GM19025 (cell line): ENCODE data around the gene DIP2C.
"Not testable (repeated sequence)": the region's sequence is repeated elsewhere in the genome, so short reads cannot be mapped to it uniquely, and the experiment has no call there.

Experiments
- ATAC-seq: cut with Tn5 transposase; IDR thresholded peaks from one replicate; pipeline ENCODE4 v1.9.1; 2021; ENCODE audit warnings: mild to moderate bottlenecking, low read depth, moderate library complexity; ENCODE audit not compliant: unreplicated experiment

The DIP2C gene

DNA sequence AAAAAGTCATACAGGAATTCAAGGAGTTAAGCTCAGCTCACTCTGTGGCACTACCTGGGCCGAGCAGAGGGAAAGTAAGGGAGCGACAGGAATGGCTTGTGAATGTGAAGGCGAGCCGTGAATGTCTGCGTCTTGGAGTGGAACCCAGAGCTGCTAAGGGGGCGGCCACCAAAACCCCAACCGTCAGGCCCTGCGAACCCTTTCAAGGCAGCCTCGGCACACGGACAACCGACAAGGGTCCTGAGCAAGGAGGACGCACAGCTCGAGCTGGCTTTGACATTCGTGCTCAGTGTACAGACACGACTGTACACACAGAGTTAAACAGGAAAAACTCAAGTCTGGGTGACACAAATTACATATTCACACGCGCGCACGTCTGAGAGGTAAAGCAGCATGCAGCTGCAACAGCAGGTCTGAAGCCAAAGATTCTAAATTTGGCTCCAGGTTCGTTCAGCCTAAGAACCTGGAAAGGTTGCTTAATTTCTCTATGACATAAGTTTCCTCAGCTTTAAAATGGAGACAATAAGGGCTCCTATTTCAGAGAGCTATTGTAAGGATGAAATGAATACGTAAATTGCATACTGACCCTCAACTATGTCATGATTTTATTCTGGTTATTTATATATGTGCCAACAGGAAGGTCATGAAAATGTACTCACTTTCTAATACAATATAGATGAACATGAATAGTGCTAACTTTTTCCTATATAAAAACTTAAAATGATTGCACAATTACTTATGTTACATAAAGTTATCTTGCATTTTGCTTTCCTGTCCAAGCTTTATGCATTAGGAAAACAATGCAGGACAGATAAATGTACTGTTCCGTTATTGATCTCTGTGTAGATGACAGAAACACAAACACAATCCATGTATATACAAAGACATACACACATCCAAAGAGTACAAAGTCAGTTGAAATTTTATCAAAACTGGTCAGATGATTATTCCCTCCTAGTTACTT is 361.3 kb downstream of the DIP2C start:
- no peak for ATAC-seq

DNA sequence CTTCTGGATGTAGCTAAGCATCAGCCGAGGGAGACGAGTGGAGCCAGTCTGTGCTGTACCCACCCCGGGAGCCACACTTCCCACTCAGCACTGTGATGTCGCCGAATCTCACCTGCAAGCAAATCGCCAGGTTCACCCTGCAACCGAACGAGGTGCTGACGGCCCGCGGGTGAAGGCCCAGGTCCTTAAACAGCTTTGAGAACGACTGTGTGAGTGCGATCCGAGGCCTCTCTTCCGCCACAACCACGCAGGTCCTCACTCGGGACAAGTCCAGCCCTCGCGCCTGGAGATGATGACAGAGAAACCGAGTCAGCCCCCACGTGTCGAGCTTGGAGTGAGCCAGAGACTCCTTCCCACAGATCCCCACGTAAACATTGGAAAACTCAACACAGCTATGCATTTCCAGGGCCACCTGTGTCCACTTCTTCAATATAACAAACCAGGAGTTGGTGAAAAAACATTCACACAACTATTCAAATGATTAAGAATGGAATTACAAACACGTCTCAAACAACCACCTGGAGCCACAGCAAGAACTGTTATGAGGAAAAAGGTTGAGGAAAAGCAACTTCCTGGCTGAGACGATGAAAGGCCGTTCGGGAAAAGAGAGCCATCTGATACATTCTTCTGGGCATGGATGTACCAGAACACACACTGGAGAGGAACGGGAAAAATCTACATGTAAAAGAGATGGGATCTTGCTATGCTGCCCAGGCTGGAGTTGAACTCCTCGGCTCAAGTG is 362.4 kb downstream of the DIP2C start:
- no peak for ATAC-seq

DNA sequence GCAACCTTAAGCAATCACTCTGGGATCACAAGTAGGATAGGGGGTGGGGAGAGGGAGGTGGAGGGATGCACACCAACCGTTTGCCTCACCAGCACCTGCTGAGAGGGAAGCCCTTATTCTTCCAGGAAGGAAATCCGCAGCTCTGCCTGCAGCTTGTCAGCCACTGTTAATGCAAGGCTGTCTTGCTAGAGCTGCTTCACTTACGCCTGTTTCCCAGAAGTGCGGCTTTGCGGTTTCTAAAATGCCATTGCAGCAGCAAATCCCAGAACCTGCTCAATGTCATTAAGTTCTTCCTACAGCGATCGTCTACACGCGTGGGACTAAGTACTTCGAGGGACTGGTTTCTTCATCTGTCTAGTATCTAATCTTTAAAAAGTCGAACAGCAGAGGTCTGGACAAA is 363.1 kb downstream of the DIP2C start:
- ATAC-seq: no peak

DNA sequence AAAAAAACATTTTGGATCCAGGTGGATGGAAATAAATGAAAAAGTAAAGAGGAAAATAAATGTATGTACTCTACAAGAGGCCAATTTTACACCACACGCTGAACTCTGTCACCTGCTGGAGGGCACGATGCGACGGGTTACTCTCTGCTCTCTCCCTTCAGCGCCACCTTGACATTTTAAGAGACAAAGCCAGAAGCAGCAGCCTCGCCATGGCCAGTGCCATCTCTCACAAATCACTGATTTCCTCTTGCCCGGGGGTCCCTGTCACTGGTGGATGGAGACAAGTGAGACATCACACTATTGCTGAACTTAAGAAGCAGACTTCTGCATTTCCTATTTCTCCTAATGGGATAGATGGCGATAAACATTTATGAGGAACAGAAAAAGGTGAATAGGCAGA is 364.2 kb downstream of the DIP2C start:
- no peak for ATAC-seq

DNA sequence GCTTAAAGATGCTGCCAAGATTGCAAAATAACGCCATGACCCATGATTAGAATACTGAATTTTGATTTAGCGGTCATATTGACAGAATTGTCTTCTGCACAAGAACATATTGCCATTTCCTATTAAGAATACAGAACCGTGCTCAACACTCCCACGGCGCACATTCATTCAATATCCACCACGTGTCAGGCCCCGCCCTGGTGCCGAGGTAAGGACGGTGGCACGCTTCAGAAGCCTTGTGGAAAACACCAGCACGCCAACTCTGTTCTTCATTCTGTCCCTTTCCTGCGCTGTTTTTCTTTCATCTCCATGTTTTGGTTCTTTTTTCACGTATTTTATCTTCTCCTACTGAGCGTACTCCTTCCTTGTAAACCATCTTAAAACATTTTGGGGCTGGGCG is 364.9 kb downstream of the DIP2C start:
- no peak for ATAC-seq

DNA sequence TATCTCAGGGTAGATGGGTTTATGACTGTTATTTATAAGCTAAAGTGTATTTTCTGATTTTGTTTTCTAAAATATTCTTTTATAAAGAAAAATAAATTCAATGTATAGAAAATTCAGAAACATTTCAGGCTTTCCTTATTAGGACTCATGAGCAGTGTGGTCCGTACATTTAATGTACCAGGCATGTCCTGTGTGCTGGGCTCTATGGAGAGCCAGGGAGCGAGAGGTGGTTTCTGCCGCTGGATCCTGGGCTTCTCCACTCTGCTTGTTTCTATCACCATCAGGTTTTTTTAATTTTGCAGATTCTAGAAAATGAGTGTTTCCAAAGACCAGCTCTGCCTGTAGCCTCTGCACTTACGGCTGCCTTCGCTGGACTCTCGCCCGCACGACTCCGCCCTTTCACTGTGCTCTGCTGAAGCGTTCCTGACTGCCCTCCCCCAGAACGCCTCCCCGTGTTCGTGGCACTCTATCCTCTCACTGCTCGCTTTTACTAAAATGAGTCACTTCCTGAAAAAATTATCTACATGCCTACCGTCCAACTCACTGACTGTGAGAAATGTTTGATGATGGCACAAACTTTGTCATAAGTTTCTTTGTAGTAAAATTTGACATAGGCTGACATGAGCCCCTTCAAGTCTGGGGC is 365.7 kb downstream of the DIP2C start:
- peak; percentile 81 for ATAC-seq

DNA sequence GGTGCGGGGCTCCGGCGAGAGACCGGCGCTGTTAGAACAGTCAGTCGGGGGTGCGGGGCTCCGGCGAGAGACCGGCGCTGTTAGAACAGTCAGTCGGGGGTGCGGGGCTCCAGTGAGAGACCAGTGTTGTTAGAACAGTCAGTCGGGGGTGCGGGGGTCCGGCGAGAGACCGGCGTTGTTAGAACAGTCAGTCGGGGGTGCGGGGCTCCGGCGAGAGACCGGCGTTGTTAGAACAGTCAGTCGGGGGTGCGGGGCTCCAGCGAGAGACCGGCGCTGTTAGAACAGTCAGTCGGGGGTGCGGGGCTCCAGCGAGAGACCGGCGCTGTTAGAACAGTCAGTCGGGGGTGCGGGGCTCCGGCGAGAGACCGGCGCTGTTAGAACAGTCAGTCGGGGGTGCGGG is 366.4 kb downstream of the DIP2C start:
- ATAC-seq: not testable (repeated sequence)

DNA sequence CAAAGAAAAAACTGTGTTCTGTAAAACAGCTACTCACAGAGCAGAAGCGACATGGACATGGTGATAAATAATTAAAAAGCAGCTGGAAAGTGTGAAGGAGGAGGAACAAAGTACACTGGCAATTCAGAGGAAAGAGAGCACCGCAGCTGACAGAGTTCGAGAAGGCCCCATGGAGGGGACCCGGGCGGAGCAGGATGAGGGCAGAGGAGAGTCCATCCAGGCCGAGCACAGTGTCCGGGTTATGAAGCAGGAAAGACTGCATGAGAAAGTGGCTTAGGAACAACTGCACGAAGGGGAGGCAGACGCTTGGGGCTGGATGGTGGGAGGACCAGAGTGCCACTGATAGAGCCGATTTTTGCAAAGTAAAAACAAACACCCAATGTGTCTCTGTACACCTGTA is 368.7 kb downstream of the DIP2C start:
- no peak for ATAC-seq

DNA sequence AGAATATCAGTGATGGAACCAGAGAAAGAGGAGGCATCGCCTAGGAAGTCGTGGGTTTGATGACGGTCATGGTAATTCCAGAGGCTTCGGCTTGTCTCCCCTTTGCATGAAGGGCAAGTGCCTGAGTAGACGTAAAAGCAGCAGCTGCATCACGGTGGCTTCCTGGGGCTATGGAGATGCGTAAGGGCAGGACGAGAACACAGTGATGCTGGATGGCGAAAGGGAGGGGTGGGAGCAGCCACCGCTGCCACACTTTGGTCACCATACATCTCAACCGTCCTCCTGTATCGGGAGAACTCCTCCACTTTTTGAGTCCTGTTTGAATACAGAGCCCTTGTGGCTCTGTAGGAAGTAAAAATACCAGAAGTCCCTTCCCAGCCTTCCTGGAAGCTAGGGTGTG is 371.5 kb downstream of the DIP2C start:
- ATAC-seq: no peak

DNA sequence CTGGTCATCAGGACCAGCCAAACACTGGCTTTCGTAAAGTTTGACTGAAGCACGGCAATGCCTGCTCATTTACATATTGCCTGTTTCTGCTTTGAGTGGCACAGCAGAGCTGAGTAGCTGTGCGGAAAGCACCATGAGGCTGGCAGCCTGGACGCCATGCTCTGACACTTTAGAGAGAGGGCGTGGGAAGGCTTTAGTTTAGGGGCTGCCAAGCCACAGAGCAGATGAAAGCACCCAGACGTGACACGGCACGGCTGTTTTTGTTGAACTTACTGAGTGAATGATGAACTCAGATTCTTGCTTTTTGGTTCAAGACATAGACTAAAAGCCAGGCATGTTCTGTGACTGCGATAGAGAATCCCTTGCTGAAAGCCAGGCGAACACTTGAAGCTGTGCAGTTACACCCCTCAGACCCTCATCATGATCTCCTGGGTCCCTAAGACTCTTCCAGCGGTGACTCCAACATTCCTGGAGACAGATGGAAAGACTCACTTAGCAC is 372.1 kb downstream of the DIP2C start:
- peak; percentile 98 for ATAC-seq

DNA sequence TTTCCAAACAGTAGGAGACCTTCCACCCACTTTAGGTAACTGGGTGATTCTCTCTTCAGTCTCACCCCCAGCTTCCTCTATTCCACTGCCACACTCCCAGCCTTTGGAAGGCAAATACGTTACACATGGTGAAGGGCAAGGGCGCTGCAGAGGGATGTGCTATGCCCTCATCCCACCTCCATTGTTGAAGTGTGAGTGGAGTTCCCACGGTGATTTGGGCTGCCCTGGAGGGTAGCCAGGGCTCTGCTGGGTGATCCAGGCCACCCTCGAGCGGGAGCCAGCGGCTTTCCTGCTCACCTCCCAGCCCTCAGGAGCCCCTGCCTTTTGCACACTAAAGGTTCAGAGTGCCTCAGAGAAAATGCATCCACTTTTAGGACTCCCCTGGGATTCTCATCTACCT is 373.1 kb downstream of the DIP2C start:
- ATAC-seq: no peak

DNA sequence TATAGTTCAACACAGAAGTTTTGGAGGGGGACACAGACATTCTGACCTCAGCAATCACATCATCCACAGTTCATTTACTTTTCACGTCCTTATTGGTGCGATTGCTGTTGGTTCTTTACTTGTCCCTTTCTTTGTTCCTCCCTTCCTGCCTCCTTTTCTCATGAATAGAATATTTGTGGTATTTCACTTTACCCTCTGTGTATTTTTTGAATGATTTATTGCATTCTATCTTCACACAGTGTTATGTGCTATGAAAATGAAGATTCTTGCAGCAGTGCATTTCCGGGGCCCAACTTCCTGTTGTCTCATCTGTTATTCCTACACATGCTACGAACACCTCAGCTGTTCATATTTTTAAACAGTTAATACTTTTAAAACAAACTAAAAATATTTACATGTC is 374.6 kb downstream of the DIP2C start:
- no peak for ATAC-seq

DNA sequence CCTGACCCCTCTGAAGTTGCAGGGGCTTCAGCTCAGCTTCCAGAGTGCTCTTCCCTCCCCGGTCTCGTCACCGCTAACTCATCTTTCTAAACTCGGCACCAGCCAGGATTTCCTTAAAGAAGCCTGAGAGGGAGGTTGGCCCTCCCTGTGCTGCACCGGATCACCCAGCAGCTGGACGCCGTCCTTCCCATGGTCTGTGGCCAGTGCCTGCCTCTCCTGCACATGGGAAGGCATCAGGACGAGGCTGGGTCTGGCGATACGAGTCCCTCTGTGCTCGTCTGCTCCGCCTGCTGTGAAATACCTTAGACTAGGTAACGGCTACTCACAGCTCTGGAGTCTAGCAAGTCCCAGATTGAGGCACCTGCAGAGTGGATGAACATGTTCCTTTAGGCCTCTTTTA is 375.1 kb downstream of the DIP2C start:
- ATAC-seq: no peak

DNA sequence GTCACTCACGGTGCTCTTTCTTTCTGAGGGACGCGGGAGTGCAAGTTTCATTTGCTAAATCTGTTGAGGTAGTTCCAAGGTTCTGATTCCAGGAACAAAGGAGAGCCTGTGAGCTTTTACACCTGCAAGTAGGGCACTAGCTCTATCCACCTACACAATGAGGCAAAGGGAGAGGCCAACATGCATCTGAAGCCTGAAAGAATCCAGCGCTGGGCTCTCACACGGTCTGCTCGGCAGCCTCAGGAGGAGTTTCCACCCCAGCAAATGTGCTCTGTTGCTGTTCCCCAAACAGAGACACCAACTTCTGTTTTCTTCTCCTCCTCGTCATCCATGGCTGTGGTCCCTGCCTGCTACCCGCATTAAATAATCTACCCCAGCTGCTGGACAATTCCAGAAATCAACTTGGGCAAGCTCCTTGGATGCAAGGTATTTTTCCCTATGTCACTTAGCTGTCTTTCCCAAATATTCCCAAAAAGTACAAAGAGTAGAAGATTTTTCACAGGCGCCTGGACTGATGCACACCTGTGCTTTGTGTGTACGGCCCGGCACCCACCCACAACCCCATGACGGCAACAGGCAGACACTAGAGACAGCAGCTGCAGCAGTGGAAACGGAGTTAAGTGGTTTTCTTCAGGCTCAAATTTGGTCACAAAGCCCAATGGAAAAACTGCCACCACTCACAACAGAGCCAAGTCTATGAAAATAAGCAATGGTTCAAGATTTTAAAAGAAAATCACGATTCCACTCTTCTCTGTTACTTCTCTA is 377.4 kb downstream of the DIP2C start:
- ATAC-seq: no peak

DNA sequence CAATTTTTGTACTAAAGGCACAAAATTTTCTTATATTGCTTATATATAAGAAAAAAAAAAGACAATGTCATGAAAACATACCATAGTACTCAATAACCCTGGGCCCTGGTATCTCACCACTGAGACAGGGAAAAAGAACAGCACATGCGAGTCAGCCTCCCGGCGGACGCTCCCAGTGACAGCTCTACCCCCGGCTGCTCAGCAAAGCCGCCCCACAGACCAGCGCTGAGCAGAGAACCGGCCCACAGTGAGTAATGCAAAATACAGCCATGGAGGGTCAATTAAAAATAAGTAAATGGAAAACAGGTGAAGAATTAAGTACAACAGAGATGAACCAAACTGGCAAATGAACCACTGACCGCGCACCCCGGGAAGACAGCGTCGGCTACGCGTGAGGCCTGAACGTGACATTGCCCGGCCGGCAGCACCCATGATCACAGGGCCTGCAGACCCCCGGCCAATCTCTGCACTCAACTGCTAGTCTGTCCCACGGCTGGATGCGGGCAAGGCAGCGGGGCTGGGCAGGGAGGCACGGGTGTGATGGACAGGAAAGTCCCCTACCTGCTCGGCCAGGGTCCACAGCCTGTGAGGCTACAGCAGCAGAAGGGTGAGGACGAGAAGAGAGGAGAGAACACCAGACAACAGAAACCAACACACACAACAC is 378.4 kb downstream of the DIP2C start:
- ATAC-seq: no peak

DNA sequence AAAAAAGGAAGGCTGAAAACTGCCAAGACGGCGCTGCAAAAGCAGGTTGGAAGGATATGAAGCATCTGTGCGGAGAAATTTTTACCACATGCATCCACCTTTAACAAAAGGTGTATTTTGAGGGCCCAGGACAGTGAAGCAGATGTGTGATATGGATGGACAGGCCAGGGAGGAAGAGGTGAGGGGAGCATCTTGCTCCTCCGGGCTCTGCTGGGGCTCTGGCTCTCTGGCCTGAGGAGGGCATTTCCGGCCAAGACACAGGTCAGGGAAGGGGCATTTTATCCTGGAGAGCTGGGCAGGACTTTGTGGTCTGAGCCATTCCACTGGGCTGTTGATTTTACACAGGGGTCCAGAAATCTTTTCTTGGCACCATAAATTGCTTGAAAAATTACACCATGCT is 379.1 kb downstream of the DIP2C start:
- no peak for ATAC-seq

DNA sequence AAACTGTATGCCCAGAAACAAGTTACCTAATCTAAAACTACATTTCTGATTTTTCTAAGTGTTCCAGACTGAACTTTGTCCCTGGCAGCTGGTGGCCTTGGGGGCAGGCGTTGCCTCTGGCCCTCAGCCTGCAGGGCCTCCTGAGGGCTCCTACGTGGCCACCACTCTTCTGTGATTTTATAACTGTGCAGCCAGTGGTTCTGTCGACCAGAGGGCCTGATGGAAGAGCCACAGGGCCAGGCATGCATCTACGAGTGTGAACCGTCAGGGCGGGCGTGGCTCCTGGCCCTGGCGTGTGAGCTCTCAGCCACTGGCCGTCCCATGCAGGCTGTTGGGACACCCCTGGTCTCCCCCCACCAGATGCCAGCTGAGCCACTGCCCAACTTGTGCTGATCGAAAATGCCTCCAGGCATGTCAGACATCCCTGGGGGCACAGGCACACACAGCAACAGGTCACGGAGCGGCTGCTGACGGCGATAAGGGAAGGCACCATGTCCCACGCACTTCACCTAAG is 380.8 kb downstream of the DIP2C start:
- no peak for ATAC-seq

DNA sequence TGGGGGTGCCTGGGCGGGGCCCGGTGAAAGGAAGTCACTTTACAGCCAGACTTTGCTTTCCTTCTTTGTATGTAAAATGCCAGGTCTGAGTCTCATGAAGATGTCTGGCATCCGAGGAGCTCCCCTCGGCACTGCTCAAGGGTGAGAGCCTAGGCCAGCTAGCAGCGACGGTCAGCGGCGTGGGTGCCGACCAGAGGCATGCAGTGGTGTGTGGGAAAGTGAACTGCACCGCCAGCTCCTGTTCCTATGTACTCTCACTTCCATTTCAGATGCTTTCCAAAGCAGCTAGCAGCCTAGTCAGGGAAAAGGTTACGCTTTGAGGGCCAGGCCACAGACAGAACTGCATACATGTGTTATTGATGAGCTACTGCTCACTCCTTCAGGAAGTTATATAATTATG is 381.4 kb downstream of the DIP2C start:
- ATAC-seq: no peak

DNA sequence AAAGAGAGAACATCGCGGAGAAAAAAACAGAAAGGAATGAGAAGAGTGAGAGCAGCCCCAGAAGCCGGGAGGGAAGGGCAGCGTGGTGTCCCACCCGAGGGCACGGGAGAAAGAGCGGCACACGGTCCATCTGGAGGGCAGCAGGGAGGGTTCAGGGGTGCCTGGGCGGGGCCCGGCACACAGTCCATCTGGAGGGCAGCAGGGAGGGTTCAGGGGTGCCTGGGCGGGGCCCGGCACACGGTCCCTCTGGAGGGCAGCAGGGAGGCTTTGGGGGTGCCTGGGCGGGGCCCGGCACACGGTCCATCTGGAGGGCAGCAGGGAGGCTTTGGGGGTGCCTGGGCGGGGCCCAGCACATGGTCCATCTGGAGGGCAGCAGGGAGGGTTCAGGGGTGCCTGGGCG is 381.8 kb downstream of the DIP2C start:
- ATAC-seq: no peak
